ENCODE data around the gene TMEM185B.

The TMEM185B gene

DNA sequence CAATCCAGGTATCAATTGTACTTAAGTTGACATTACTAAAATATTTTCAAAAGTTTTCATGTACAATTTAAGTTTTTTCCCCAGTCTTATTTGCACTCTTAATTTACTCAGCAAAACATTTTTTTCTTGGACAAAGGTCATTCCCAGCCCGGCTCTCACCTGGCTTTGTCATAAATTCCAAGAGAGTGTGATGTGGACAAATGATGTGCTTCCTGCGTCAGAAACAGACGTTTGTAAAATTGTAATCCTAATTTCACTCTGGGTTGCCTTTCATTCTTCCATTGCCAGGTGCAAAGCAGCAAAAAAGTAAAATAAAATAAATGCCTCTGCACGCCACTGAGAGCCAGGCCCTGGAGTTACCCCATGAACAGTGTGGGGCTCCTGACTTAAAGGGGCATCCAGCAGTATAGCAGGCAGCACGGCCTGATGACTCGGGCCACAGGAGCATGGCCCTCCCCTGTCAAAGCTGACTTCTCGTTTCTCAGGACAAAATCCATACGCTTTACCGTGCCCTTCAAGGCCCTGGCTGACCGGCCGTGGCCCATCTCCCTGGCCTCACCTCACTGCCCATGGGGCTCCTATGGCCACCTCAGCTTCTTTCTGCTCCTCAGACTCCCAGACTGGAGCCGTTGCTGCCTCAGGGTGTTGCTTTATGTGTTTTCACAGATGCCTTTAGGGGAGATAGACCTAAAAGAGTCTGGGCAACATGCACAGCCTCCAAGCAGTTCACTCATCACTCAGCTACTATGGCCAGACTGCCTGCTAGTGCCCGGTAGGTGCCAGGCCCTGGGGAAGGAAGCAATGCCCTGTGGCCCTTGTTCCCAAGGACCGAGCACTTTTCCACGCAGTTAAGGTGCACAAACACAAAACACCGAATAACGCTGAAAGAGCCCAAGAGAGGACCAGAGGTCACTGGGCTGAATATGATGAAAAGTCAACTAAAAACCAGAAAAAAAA is 7.6 kb upstream of the TMEM185B start:
- DNase-seq = no peak

DNA sequence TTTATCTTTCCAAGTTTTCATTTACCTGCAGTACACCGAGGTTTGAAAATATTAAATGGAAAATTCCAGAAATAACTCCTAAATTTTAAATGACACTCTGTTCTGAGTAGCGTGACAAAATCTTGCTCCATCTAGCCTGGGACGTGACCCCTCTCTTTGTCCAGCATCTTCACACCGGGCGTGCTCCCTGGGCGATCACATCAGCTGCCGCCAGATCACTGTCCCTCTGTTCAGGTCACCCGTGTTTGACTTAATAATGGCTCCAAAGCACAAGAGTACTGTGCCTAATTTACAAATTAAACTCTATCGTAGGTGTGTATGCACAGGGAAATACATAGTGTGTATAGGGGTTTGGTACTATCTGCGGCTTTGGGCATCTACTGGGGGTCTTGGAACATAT is 6.1 kb upstream of the TMEM185B start:
- no peak for DNase-seq

GRCh38 chr2:120228503-120228902 is 5.3 kb upstream of the TMEM185B start:
- peak in 1 of 2 experiments; percentile 14 for DNase-seq

- DNase-seq = no peak
Measured at GRCh38 chr2:120227111-120227991, 4.2 kb upstream of the TMEM185B start.

GRCh38 chr2:120226316-120226715 is 3.1 kb upstream of the TMEM185B start:
- no peak for DNase-seq

- DNase-seq = no peak
Measured at GRCh38 chr2:120225549-120226065, 2.4 kb upstream of the TMEM185B start.

- no peak for DNase-seq
Measured at GRCh38 chr2:120224735-120225548, 1.7 kb upstream of the TMEM185B start.

GRCh38 chr2:120224256-120224655 is 1.1 kb upstream of the TMEM185B start:
- DNase-seq = no peak

- no peak for DNase-seq
Measured at GRCh38 chr2:120222186-120223033, 790 bp downstream of the TMEM185B start.

DNA sequence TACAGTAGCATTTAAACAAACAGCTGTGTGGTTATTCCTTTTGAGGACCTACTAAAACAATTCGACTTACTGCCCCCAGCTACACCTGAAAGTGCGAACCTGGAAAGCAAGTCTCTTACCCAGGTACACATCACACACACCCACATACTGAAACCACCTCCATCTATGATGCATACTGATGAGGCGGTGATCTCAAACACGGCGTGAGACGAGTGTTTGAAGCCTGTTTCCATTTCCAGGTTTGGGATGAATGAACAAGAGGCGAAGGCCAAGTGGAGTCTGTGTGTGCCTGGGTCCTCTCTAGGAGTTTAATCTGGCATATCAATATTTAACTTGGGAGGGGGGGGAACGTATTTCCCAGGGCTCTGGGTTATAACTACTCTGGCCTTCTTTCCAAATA is 1.6 kb downstream of the TMEM185B start:
- DNase-seq = no peak

GRCh38 chr2:120220756-120221155 is 2.4 kb downstream of the TMEM185B start:
- no peak for DNase-seq

DNA sequence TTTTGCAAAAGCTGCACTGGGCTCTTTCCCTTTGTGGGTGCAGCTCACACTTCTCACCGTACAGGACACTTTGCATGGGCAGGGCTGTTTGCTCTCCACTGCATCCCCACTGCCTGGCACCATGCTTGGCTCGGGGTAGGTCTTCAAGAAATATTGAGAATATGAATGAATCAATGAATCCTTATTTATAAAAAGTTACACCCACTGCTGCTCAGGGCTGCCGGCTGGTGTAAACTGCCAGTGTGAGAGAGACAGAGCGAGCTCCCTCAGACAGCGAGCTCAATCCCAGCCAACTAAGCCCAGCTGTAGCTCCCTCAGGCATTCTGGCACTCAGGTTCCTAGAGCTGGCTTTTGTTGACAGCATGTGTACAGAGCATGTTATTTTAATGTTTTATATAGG is 3.4 kb downstream of the TMEM185B start:
- DNase-seq = no peak

GRCh38 chr2:120219291-120219690 is 3.9 kb downstream of the TMEM185B start:
- DNase-seq = no peak

GRCh38 chr2:120218181-120218580 is 5.0 kb downstream of the TMEM185B start:
- no peak for DNase-seq

DNA sequence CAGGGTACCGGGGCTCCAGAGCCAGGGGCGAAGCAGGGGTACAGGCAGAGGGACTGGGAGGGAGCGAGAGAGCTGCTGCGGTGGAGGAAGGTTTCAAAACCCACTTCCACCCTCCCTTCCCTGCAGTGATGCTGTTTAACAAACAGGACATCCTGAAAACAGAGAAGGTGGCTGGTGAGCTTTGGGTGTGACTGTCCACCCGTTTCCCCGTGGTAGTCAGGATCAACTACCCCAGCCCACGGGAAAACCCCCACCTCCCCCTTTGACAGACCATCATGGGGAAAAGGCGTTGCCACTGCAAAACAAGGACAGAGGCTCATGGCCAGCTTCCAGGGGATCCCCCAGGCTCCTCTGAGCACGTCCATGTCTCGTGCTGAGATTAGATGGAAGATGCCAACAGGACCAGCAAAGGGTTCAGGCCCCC is 12.9 kb downstream of the TMEM185B start:
- DNase-seq = no peak

- DNase-seq = no peak
Measured at GRCh38 chr2:120209427-120210269, 13.6 kb downstream of the TMEM185B start.

DNA sequence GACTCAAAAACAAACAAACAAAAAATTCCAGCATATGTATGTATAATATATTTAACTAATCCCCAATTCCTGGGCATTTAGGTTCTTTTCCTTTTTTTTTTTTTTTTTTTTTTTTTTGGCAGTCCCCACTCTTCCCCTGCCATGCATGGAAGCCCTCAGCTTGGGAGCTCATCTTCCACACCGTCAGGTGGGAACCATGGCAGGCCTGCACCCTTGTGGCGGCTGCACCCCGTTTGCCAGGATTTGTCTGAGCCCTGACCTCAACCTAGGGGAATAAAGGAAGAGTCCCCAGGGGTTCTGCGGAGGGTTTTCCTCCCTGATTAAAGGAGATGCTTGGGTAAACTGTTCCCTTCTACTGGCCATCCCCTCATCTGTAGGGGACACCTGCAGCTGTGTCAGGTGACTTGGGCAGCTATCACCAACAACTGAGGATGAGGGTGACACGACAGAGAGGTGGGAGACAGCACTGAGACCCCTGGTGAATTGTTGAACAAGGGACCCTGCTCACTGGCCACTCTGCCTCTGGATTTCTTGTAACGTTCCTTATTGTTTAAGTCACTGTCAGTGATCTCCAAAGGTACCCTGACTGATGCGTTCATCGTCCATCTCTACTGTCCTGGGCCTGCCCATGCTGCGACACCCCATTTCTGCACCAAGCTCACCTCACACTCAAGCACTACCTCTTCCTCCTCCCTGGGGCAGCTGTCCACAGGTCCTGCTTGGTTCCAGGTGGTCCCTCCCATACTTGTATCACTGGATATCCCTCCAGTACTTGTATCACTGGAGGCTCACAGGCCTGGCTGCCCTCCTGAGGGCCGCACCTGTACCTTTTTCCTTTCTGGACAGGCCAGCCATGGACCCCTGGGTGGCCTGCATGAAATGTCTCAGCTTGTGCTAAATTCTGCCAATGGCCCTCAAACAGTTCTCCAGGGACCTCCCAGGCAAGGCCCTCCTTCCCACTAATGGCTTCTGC is 14.5 kb downstream of the TMEM185B start:
- DNase-seq = no peak

DNA sequence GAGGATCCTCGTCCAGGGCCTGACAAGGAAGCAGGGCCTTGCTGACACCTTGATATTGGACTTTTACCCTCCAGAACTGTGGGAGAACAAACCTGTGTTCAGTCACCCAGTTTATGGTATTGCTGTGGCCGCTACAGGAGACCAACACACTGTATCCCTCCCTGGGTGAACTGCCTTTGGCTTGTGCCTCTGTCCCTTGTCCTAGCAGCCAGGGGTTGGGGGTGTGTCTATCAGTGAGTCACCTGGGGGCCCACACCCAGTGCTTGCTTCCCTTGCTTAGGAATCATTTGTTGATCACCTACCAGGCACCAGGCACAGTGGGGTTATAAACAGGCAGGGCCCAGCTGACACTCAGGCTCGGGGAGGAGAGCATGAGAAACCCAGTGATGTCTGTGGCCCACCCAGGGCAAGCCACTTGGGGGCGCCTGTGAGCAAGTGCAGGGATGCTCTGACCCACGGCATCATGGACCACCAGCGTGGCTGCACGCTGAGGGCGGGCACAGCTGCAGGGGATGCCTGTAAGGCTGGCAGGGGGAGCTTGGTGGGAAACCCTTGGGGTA is 17.1 kb downstream of the TMEM185B start:
- no peak for DNase-seq

Measured in SW 1271 (cell line).